GM12878 (cell line): ENCODE measurements around the gene AP1B1. TPM values are rescaled to one million over a fixed set of nuclear protein-coding genes. Genes with fewer than 3 reads are reported as not detected.

Experiments
- ATAC-seq: fragments of 200-7000 bp; cut with Tn5 transposase; 3 replicates; pipeline ENCODE4 v1.9.1; 2020; ENCODE audit warnings: mild to moderate bottlenecking, moderate library complexity
- BruUV-seq: library from RNA; stranded (reverse); fragments of 400-500 nt; replicated peaks from 2 replicates; lab custom pipeline; 2021; lab: Mats Ljungman, UMichigan
- CTCF ChIA-PET: fragments of 300-600 bp; sonication (Branson Sonifier 250); formaldehyde crosslinking; extraction: SDS; loops from one replicate; lab custom pipeline; 2021; ENCODE audit warnings: inconsistent platforms; lab: Yijun Ruan, JAX
- POLR2A ChIA-PET: fragments of 350-600 bp; formaldehyde crosslinking; extraction: SDS; loops from one replicate; lab custom pipeline; 2021; ENCODE audit warnings: inconsistent platforms; lab: Charles Lee
- RAD21 ChIA-PET: fragments of 300-600 bp; sonication (Branson Sonifier 250); formaldehyde crosslinking; loops from one replicate; lab custom pipeline; 2023; ENCODE audit warnings: antibody characterized with exemption; ENCODE audit not compliant: unreplicated experiment; lab: Charles Lee
- SMC1A ChIA-PET: fragments of 300-600 bp; sonication (Branson Sonifier 250); formaldehyde crosslinking; loops from one replicate; lab custom pipeline; 2023; ENCODE audit not compliant: unreplicated experiment, uncharacterized antibody; lab: Charles Lee
- DNase-seq: peaks from one replicate; pipeline ENCODE4 v3.0.0-alpha.2; 2011; ENCODE audit warnings: low read depth, low spot score
- FAIRE-seq: peaks from 3 replicates; lab custom pipeline; 2011; peaks lifted over from hg19 to GRCh38; lab: Jason Lieb, UNC
- H2AFZ ChIP-seq: 2 replicates; pipeline ENCODE4 v1.6.0; 2011; ENCODE audit warnings: low read depth, low read length, control low read depth; ENCODE audit not compliant: control insufficient read depth
- H3K27ac ChIP-seq: 2 replicates; pipeline ENCODE4 v1.5.1; 2011; ENCODE audit warnings: control low read depth; ENCODE audit not compliant: control insufficient read depth, insufficient read depth
- H3K27me3 ChIP-seq, 2 experiments: replicated peaks in 1 of 2; 2 replicates each; pipeline versions ENCODE4 v1.6.0 to v1.6.1; 2011; ENCODE audit warnings: low read length in 1 of 2; ENCODE audit not compliant: control insufficient read depth in 2 of 2, insufficient read depth in 2 of 2
- H3K36me3 ChIP-seq, 2 experiments: 2 replicates each; pipeline ENCODE4 v1.5.1; 2011; ENCODE audit warnings: low read length in 1 of 2; ENCODE audit not compliant: control insufficient read depth in 2 of 2, insufficient read depth in 2 of 2
- H3K4me1 ChIP-seq: 2 replicates; pipeline ENCODE4 v1.6.1; 2011; ENCODE audit warnings: mild to moderate bottlenecking, low read length, moderate library complexity, mixed read lengths; ENCODE audit not compliant: control insufficient read depth, insufficient read depth
- H3K4me2 ChIP-seq: 2 replicates; pipeline ENCODE4 v1.6.0; 2011; ENCODE audit warnings: control low read depth; ENCODE audit not compliant: control insufficient read depth, insufficient read depth
- H3K4me3 ChIP-seq: fragments of 200-600 bp; sonication (generic); 2 replicates; pipeline ENCODE4 v1.5.1; 2016
- H3K79me2 ChIP-seq: 2 replicates; pipeline ENCODE4 v1.6.0; 2011; ENCODE audit warnings: low read length; ENCODE audit not compliant: control insufficient read depth, insufficient read depth
- H3K9ac ChIP-seq: 2 replicates; pipeline ENCODE4 v1.8.0; 2011; ENCODE audit warnings: low read length, control low read depth, mixed read lengths; ENCODE audit not compliant: control insufficient read depth, insufficient read depth
- H3K9me3 ChIP-seq: replicated peaks from 3 replicates; pipeline ENCODE4 v1.5.1; 2011; ENCODE audit warnings: mild to moderate bottlenecking, low read length; ENCODE audit not compliant: control insufficient read depth, insufficient read depth
- H4K20me1 ChIP-seq: 2 replicates; pipeline ENCODE4 v1.6.0; 2011; ENCODE audit not compliant: control insufficient read depth, insufficient read depth
- BHLHE40 ChIP-seq, 2 experiments: fragments of 450-650 bp in 1 of 2; IDR thresholded peaks; 2 replicates each; pipeline ENCODE4 v1.6.1; 2011 to 2017; ENCODE audit warnings: low read depth in 2 of 2, borderline replicate concordance in 1 of 2, improper control_type of control experiment in 1 of 2, low read length in 1 of 2, mild to moderate bottlenecking in 1 of 2
- DPF2 ChIP-seq: fragments of 450-650 bp; IDR thresholded peaks from 2 replicates; pipeline ENCODE4 v1.6.1; 2017; ENCODE audit warnings: mild to moderate bottlenecking
- IKZF2 ChIP-seq, 2 experiments: fragments of 450-650 bp; IDR thresholded peaks; 2 replicates each; pipeline ENCODE4 v1.6.1; 2017; ENCODE audit warnings: mild to moderate bottlenecking in 2 of 2, moderate library complexity in 2 of 2
- MTA3 ChIP-seq: IDR thresholded peaks from 2 replicates; pipeline ENCODE4 v1.6.1; 2012; ENCODE audit warnings: low read length, inconsistent platforms, borderline replicate concordance
- RUNX3 ChIP-seq: IDR thresholded peaks from 2 replicates; pipeline ENCODE4 v1.6.1; 2012; ENCODE audit warnings: low read length, inconsistent platforms
- SMARCA5 ChIP-seq: fragments of 450-650 bp; IDR thresholded peaks from 2 replicates; pipeline ENCODE4 v1.6.1; 2017; ENCODE audit warnings: mild to moderate bottlenecking
- SRF ChIP-seq, 2 experiments: IDR thresholded peaks; 2 replicates each; pipeline ENCODE4 v1.6.1; 2011; ENCODE audit warnings: low read depth in 2 of 2, low read length in 2 of 2, mild to moderate bottlenecking in 1 of 2, moderate library complexity in 1 of 2
- STAT3 ChIP-seq: IDR thresholded peaks from 2 replicates; pipeline ENCODE4 v1.6.1; 2011; ENCODE audit warnings: low read depth, low read length, improper control_type of control experiment
- ZBTB33 ChIP-seq: fragments of 450-650 bp; IDR thresholded peaks from 2 replicates; pipeline ENCODE4 v1.6.1; 2017; ENCODE audit warnings: mild to moderate bottlenecking
- WGBS: methylation state at CpG from one replicate; pipeline ENCODE4 v1.1.6; 2016; ENCODE audit warnings: low lambda C conversion rate; ENCODE audit not compliant: insufficient replicate concordance, insufficient coverage; ENCODE audit errors: missing lambda C conversion rate; 5-methylcytosine and 5-hydroxymethylcytosine counted together
- in situ Hi-C: fragments of 300-500 bp; cut with MboI; formaldehyde crosslinking; loops from 9 replicates; pipeline ENCODE4 v1.14.3; 2018; ENCODE audit warnings: mixed read lengths
- intact Hi-C: fragments of 100-400 bp; cut with micrococcal nuclease; formaldehyde crosslinking; loops from one replicate; pipeline ENCODE4 v1.14.2; 2022; ENCODE audit not compliant: unreplicated experiment
- polyA plus RNA-seq, 11 experiments: library from polyadenylated mRNA; depleted of rRNA in 4 of 11; unstranded in 6 of 11; stranded (reverse) in 5 of 11; fragments of >200 nt; fragmentation: Nextera tagmentation in 4 of 11; fragmentation: Illumina TruSeq in 1 of 11; extraction: Ambion mirVana in 4 of 11; extraction: Trizol in 1 of 11; gene quantifications; 1 replicate in 1 of 11; 2 replicates in 10 of 11; pipeline versions ENCODE4 v1.2.1 to v1.2.3, GENCODE V29; 2011 to 2016; ENCODE audit warnings: inconsistent platforms in 2 of 11, missing spikeins in 2 of 11, low read depth in 1 of 11
- total RNA-seq, 4 experiments: library from RNA; depleted of rRNA in 3 of 4; stranded (reverse); fragments of >200 nt in 3 of 4; fragmentation: Illumina TruSeq in 1 of 4; extraction: Trizol in 1 of 4; gene quantifications; 2 replicates each; pipeline versions ENCODE4 v1.2.1 to v1.2.3, GENCODE V29; 2013 to 2021
- TF ChIP-seq, protein P1 (sequence below): fragments of 450-650 bp; IDR thresholded peaks from 2 replicates; pipeline ENCODE4 v1.6.1; 2016; ENCODE audit warnings: mild to moderate bottlenecking

The AP1B1 gene
- total and polyA plus RNA-seq, 10 of the 15 experiments (the other 5 are each of a cell fraction or from before 2014, with no cell fraction given), result 2.1 to 98.6 (median 57.8) TPM

DNA sequence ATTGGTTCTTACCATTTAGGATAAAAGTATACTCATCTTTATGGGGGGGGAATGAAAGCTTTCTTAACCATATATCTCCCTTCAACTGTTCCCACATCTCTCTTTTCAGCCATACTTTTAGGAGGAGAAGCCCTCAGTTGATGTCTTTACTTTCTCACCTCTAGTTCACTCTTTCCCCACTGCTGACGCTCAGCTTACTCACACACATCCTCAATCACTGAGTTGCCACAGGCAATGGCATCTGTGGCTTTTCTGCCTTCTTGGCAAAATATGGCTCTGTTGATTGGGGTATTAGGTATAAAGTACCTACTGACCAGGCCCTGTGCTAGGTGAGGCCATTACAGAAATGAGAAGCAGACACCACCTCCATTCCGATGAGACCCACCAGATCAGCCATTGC is 12.2 kb upstream of the AP1B1 start:
- H2AFZ ChIP-seq, result no peak overlapping the region
- ChIA-PET RAD21 (no interaction called here), SMC1A (no interaction called here), POLR2A (no interaction called here), CTCF (no interaction called here)
- no peak overlapping the region for H3K27ac ChIP-seq
- no peak overlapping the region for H3K4me3 ChIP-seq
- no peak for DNase-seq
- H3K4me1 ChIP-seq, result no peaks in the 10 kb centered on the region
- no peak for FAIRE-seq
- no peaks in the 10 kb centered on the region for H3K9me3 ChIP-seq
- no TSS peak for BruUV-seq
- no peak for ATAC-seq
- intact Hi-C loops, result no loop called here
- H3K4me2 ChIP-seq, result no peak overlapping the region
- H3K9ac ChIP-seq, result no peak overlapping the region
- no peaks in the 10 kb centered on the region for H3K27me3 ChIP-seq
- H4K20me1 ChIP-seq, result no peaks in the 10 kb centered on the region
- H3K79me2 ChIP-seq, result no peaks in the 10 kb centered on the region
- no peaks in the 10 kb centered on the region for H3K36me3 ChIP-seq
- WGBS, result 62% methylated on average over 2 of the region's 2 CpGs
- in situ Hi-C loops, result no loop called here
- TF ChIP-seq SRF (IDR thresholded peaks at IDR 0.05; ENCODE audit: low read depth in 2 of 2, low read length in 2 of 2) (no peak), MTA3 (no peak), SMARCA5 (no peak), BHLHE40 (IDR thresholded peaks at IDR 0.05; ENCODE audit: borderline replicate concordance in 1 of 2, low read depth in 2 of 2, low read length in 1 of 2) (no peak), STAT3 (no peak), IKZF2 (IDR thresholded peaks at IDR 0.05) (no peak), DPF2 (no peak), RUNX3 (no peak), ZBTB33 (no peak)
- TF ChIP-seq, protein P1, sequence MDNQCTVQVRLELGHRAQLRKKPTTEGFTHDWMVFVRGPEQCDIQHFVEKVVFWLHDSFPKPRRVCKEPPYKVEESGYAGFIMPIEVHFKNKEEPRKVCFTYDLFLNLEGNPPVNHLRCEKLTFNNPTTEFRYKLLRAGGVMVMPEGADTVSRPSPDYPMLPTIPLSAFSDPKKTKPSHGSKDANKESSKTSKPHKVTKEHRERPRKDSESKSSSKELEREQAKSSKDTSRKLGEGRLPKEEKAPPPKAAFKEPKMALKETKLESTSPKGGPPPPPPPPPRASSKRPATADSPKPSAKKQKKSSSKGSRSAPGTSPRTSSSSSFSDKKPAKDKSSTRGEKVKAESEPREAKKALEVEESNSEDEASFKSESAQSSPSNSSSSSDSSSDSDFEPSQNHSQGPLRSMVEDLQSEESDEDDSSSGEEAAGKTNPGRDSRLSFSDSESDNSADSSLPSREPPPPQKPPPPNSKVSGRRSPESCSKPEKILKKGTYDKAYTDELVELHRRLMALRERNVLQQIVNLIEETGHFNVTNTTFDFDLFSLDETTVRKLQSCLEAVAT, result no peak
